Heart left ventricle (tissue), 16 donors: ENCODE data around the gene ITGBL1. TPM values are rescaled to one million over a fixed set of nuclear protein-coding genes. Genes with fewer than 3 reads are reported as not detected.

Source experiments
- ATAC-seq, 4 donors: fragments of 200-7000 bp; cut with Tn5 transposase; one replicate each; pipeline ENCODE4 v1.9.1; 2020 to 2022; ENCODE audit warnings: moderate library complexity in 4 of 4, mild to moderate bottlenecking in 3 of 4, moderate number of reproducible peaks in 1 of 4
- DNase-seq, 5 donors: peaks; one replicate each; pipeline ENCODE4 v3.0.0-alpha.2; 2020
- H3K27ac ChIP-seq, 12 donors: fragments of 200-600 bp; sonication (generic) in 4 of 12; one replicate each; pipeline versions ENCODE4 v1.5.0 to v1.8.0; 2016 to 2022; ENCODE audit warnings: mild to moderate bottlenecking in 2 of 12
- H3K27me3 ChIP-seq, 9 donors: fragments of 200-600 bp; sonication (generic) in 2 of 9; one replicate each; pipeline versions ENCODE4 v1.5.1 to v1.8.0; 2016 to 2022; ENCODE audit warnings: mild to moderate bottlenecking in 3 of 9
- H3K36me3 ChIP-seq, 9 donors: fragments of 200-600 bp; sonication (generic) in 2 of 9; one replicate each; pipeline versions ENCODE4 v1.5.0 to v1.8.0; 2018 to 2022; ENCODE audit warnings: mild to moderate bottlenecking in 2 of 9
- H3K4me1 ChIP-seq, 12 donors: fragments of 200-600 bp; sonication (generic) in 4 of 12; one replicate each; pipeline versions ENCODE4 v1.5.0 to v1.8.0; 2016 to 2022; ENCODE audit warnings: mild to moderate bottlenecking in 3 of 12
- H3K4me3 ChIP-seq, 12 donors: fragments of 200-600 bp; sonication (generic) in 4 of 12; one replicate each; pipeline versions ENCODE4 v1.5.0 to v1.8.0; 2017 to 2022; ENCODE audit warnings: mild to moderate bottlenecking in 9 of 12, moderate library complexity in 4 of 12
- H3K9me3 ChIP-seq, 12 donors: fragments of 200-600 bp; sonication (generic) in 4 of 12; one replicate each; pipeline versions ENCODE4 v1.5.0 to v1.8.0; 2016 to 2022; ENCODE audit warnings: mild to moderate bottlenecking in 1 of 12
- POLR2A ChIP-seq, 2 donors: fragments of 450-650 bp; IDR thresholded peaks; one replicate each; pipeline ENCODE4 v1.6.1; 2017; ENCODE audit warnings: antibody characterized with exemption in 2 of 2, mild to moderate bottlenecking in 2 of 2, moderate library complexity in 2 of 2
- WGBS, 4 donors: extraction: QIAGEN DNeasy Blood & Tissue Kit in 2 of 4; methylation state at CpG; one replicate each; pipeline versions ENCODE4 v1.1.5 to v1.1.7; 2013 to 2018; 5-methylcytosine and 5-hydroxymethylcytosine counted together
- intact Hi-C, 10 donors: fragments of 100-400 bp; cut with DNase I; formaldehyde crosslinking; loops; one replicate each; pipeline versions ENCODE4 v1.11.1 to v1.14.2; 2022
- polyA plus RNA-seq, 2 donors: library from polyadenylated mRNA; stranded (reverse); fragments of 200-250 nt; gene quantifications; one replicate each; pipeline ENCODE4 v1.2.3, GENCODE V29; 2013
- total RNA-seq, 9 donors: library from RNA; depleted of rRNA in 2 of 9; stranded (reverse); fragments of >200 nt in 2 of 9; fragmentation: NEBNext Ultra II Directional in 3 of 9; extraction: Animal tissue kit (Norgen Biotek cat#: 25700) in 3 of 9; gene quantifications; one replicate each; pipeline versions ENCODE4 v1.1.0 to v1.2.4, GENCODE V29; 2016 to 2023
- TF ChIP-seq, protein P1 (sequence below), 12 donors: fragments of 200-600 bp; sonication (generic) in 4 of 12; IDR thresholded peaks; one replicate each; pipeline versions ENCODE4 v1.5.0 to v1.8.0; 2018 to 2022; ENCODE audit warnings: antibody characterized with exemption in 12 of 12, mild to moderate bottlenecking in 5 of 12
- donor health status: ischemic (EF 13 %, LVEDD 7.1; RV severe dilation, severe dysfunction).
- donor health status: healthy with polysubstance abuse.
- donor health status: DM: no; HTN: yes; CAD: no.
- donor health status: DM: no; HTN: no; CAD: no.
- donor health status: ischemic (EF 25% LVEDD 6.9; RV normal size, moderate dysfunction).
- donor health status: ischemic (EF 25% LVEDD 5.7; RV mildly dilated, moderate dysfunction).
- donor health status: healthy.
- donor health status: DM: yes; HTN: yes; CAD: no.
- donor health status: ischemic (EF 35%, LVEDD 5.7; RV mildly dilated, moderate dysfunction).
- donor health status: nonischemic (EF 11% LVEDD 7.7; RV severe dilation, severe dysfunction).
- donor health status: DM: yes; HTN: yes; CAD: no.
- donor health status: PGD.
- donor health status: ischemic (EF 29% LVEDD 5.4; RV normal size, mild dysfunction).
- donor health status: nonischemic (EF 23%, LVEDD 6.1; RV moderate dilation, normal function).

The ITGBL1 gene
- total and polyA plus RNA-seq, 11 donors, result 0.15 to 5.9 (median 2.5) TPM

DNA sequence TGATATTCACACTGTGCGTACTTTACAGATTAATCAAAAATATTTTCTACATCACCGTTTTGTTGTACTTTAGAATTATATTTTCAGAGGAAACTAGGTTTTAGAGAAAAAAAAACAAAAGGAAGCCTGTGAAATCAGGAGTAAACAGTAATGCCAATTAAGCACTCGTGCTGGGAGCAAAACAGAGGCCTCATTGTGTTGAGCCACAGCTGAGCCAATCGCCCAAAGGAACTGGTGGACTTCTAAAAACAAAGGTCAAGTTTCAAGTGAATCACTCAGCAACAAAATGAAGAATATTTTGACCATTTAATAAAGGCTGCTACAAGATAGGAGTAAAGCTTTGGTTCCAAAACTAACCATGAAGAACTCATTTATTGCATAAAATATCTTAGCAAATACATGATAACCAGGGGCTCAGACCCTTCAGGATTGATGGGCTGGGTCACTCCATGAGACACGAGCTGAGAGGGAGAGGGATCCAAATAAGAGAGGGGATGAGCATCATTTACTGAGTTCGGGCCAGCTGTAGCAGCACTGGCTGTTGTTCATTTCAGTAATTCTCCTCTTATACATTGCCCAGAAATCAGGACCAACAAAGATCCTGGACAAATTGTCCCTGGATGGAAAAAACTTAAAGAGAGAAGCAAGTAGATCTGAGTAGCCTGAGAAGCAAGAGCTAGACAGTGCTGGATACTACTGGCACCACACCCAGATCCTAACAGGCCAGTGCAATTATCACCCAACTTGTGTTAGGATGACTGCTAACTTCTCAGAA is 27.9 kb upstream of the ITGBL1 start:
- Histone ChIP-seq H3K27ac (peak overlapping the region in 3 of 12 donors; percentile 14 to 38 (median 28)), H3K36me3 (no peaks in the 10 kb centered on the region), H3K4me1 (no peaks in the 10 kb centered on the region), H3K9me3 (no peaks in the 10 kb centered on the region), H3K4me3 (no peak overlapping the region), H3K27me3 (no peaks in the 10 kb centered on the region)
- WGBS, 4 donors, result 40 to 54% (median 52%) methylated on average over 6 of the region's 6 CpGs
- intact Hi-C loops, result no loop called here
- ATAC-seq (peak in 2 of 4 donors; percentile 51 to 63), DNase-seq (peak in 1 of 5 donors; percentile 29)
- TF ChIP-seq, protein P1, sequence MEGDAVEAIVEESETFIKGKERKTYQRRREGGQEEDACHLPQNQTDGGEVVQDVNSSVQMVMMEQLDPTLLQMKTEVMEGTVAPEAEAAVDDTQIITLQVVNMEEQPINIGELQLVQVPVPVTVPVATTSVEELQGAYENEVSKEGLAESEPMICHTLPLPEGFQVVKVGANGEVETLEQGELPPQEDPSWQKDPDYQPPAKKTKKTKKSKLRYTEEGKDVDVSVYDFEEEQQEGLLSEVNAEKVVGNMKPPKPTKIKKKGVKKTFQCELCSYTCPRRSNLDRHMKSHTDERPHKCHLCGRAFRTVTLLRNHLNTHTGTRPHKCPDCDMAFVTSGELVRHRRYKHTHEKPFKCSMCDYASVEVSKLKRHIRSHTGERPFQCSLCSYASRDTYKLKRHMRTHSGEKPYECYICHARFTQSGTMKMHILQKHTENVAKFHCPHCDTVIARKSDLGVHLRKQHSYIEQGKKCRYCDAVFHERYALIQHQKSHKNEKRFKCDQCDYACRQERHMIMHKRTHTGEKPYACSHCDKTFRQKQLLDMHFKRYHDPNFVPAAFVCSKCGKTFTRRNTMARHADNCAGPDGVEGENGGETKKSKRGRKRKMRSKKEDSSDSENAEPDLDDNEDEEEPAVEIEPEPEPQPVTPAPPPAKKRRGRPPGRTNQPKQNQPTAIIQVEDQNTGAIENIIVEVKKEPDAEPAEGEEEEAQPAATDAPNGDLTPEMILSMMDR (IDR thresholded peaks at IDR 0.05), result no peak

DNA sequence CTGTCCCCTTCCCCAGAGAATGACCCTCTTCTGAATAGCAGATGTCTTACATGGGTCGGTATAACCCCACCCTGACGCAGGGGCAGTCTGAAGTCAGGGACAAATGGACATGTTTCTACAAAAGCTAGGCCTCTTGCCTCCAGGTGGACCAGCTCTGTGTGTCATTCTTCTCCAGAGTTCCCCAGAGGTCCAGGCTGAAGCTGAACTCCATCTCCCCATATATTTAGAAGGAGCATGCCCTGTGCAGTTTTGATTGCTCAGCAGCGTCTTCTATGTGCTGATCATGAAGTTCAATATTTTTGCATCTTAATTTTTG is 27.4 kb upstream of the ITGBL1 start:
- no peak for DNase-seq

DNA sequence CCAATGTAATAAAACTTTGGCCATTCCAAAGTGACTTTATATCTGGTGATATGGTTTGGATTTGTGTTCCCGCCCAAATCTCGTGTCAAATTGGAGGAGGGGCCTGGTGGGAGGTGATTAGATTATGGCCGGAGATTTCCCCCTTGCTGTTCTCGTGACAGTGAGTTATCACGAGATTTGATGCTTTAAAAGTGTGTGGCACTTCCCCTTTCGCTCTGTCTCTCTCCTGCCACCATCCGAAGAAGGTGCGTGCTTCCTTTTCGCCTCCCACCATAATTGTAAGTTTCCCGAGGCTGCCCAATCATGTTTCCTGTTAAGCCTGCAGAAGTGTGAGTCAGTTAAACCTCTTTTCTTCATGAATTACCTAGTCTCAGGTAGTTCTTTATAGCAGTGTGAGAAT is 26.9 kb upstream of the ITGBL1 start:
- Histone ChIP-seq H3K4me1 (no peaks in the 10 kb centered on the region), H3K27me3 (peaks cover 0 to 5% (median 0%) of the 10 kb centered on the region in 9 donors), H3K9me3 (no peaks in the 10 kb centered on the region), H3K4me3 (no peak overlapping the region), H3K27ac (no peak overlapping the region), H3K36me3 (no peaks in the 10 kb centered on the region)
- ATAC-seq (no peak), DNase-seq (no peak)
- intact Hi-C loops, result no loop called here
- TF ChIP-seq, protein P1 (IDR thresholded peaks at IDR 0.05), result no peak
- TF ChIP-seq POLR2A (IDR thresholded peaks at IDR 0.05), result no peak
- 62 to 71% (median 63%) methylated on average over 10 of the region's 10 CpGs for WGBS, 4 donors

More for the DNA sequence above, 27.4 kb upstream of the ITGBL1 start:
- H3K4me1 ChIP-seq, result no peaks in the 10 kb centered on the region
- no peak for TF ChIP-seq POLR2A (IDR thresholded peaks at IDR 0.05)
- no peaks in the 10 kb centered on the region for H3K36me3 ChIP-seq
- H3K4me3 ChIP-seq, result no peak overlapping the region
- peaks cover 0 to 5% (median 0%) of the 10 kb centered on the region in 9 donors for H3K27me3 ChIP-seq
- intact Hi-C loops, result no loop called here
- no peak for ATAC-seq
- 76 to 86% (median 82%) methylated on average over 3 of the region's 3 CpGs for WGBS, 4 donors
- peak overlapping the region in 3 of 12 donors; percentile 14 to 38 (median 28) for H3K27ac ChIP-seq
- no peaks in the 10 kb centered on the region for H3K9me3 ChIP-seq

DNA sequence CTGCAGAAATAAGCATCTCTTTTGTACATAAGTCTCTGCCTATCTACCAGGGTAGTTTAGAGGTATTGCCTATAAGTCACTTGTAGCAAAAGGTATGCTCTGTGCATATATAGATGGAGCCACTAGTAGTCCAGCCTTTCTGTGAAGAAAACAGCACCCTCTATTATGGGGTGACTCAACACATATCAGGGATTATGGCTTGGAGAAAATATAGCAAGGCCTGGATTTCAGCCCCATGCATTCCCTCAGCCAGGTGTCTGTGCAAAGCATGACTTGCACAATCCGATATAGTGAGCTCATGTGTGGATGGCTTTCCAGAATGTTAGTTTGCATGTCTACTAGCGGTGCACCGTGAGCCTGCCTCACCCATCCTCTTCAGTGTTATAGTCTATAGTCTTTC is 22.7 kb upstream of the ITGBL1 start:
- Histone ChIP-seq H3K4me1 (no peaks in the 10 kb centered on the region), H3K36me3 (no peaks in the 10 kb centered on the region), H3K4me3 (no peak overlapping the region), H3K27ac (no peak overlapping the region), H3K27me3 (peaks cover 0 to 10% (median 0%) of the 10 kb centered on the region in 9 donors), H3K9me3 (no peaks in the 10 kb centered on the region)
- intact Hi-C loops, result no loop called here
- no peak for DNase-seq
- no peak for TF ChIP-seq POLR2A (IDR thresholded peaks at IDR 0.05)
- TF ChIP-seq, protein P1 (IDR thresholded peaks at IDR 0.05), result no peak
- no peak for ATAC-seq
- 86 to 90% (median 87%) methylated on average over 3 of the region's 3 CpGs for WGBS, 4 donors

DNA sequence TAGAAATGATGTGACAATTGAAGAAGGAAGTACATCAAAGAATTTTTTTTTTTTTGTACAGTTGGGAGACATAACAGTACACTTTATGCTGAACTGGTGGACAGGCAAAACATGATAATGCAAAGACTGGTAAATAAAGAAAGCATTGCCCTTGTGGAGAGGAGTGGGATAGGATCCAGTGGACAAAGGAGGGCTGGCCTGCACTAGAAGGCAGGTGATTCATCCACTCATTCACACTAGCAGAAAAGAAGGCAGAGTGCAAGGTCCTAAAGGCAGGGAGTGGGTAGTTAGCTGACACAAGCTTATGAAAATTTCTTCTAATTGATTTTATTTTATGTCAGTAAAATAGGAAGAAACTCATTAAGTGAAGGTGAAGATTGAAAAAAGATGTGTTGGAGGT is 18.6 kb upstream of the ITGBL1 start:
- TF ChIP-seq, protein P1 (IDR thresholded peaks at IDR 0.05), result no peak
- no peak for TF ChIP-seq POLR2A (IDR thresholded peaks at IDR 0.05)
- no peaks in the 10 kb centered on the region for H3K4me1 ChIP-seq
- H3K4me3 ChIP-seq, result no peak overlapping the region
- DNase-seq, result no peak
- H3K36me3 ChIP-seq, result no peaks in the 10 kb centered on the region
- H3K27me3 ChIP-seq, result peaks cover 0 to 10% (median 0%) of the 10 kb centered on the region in 9 donors
- H3K9me3 ChIP-seq, result no peaks in the 10 kb centered on the region
- H3K27ac ChIP-seq, result no peak overlapping the region
- ATAC-seq, result no peak
- intact Hi-C loops, result no loop called here
